A673 (cell line): Measurements from ENCODE around the gene PFN4.

ENCODE experiments used
- CTCF ChIP-seq: fragments of 300-800, 200-600 bp; sonication (generic); conservative IDR thresholded peaks from 2 replicates; pipeline ENCODE4 v1.5.1; 2017; ENCODE audit warnings: low read depth, mild to moderate bottlenecking, antibody characterized with exemption, low read length, moderate library complexity, mixed read lengths
- EZH2 ChIP-seq: fragments of 200-600 bp; sonication (generic); IDR thresholded peaks from 2 replicates; pipeline ENCODE4 v1.6.1; 2017; ENCODE audit warnings: borderline replicate concordance, low read depth, mild to moderate bottlenecking, mixed read lengths, antibody characterized with exemption, low read length; ENCODE audit not compliant: poor library complexity, severe bottlenecking

GRCh38 chr2:24102677-24103076, 20.5 kb downstream of the PFN4 start:
- TF ChIP-seq CTCF (no peak), EZH2 (no peak)
